GM12864 (cell line): ENCODE data around the gene PLK1.
A peak's percentile ranks its signal among the peaks of the same experiment; 100 is the strongest.

Experiments used
- DNase-seq: peaks from one replicate; pipeline ENCODE4 v3.0.0-alpha.2; 2011; ENCODE audit warnings: low read depth
- H3K4me3 ChIP-seq: 2 replicates; pipeline ENCODE4 v1.5.1; 2011; ENCODE audit warnings: mild to moderate bottlenecking, low read depth, low read length, control low read depth
- CTCF ChIP-seq: IDR thresholded peaks from 2 replicates; pipeline ENCODE4 v1.5.1; 2011; ENCODE audit warnings: low read depth, mild to moderate bottlenecking, moderate library complexity, low read length, control low read depth, inconsistent platforms; ENCODE audit errors: missing control alignments

Gene PLK1

GRCh38 chr16:23679986-23680336 lies 1.3 kb downstream of the PLK1 start:
- TF ChIP-seq CTCF: no peak

GRCh38 chr16:23682181-23682580 lies 3.5 kb downstream of the PLK1 start:
- H3K4me3 ChIP-seq: no peak overlapping the region
- no peak for DNase-seq
- no peak for TF ChIP-seq CTCF

More at GRCh38 chr16:23679986-23680336, 1.3 kb downstream of the PLK1 start:
- peak overlapping the region; percentile 82 for H3K4me3 ChIP-seq
- DNase-seq: no peak

- TF ChIP-seq CTCF: no peak
- no peak for DNase-seq
- H3K4me3 ChIP-seq: no peak overlapping the region
These were observed 4.8 kb downstream of the PLK1 start for GRCh38 chr16:23683487-23683886.

- TF ChIP-seq CTCF: no peak
- DNase-seq: no peak
- no peak overlapping the region for H3K4me3 ChIP-seq
These were observed 8.5 kb downstream of the PLK1 start for GRCh38 chr16:23687034-23687808.

GRCh38 chr16:23689442-23690187 lies 10.9 kb downstream of the PLK1 start:
- H3K4me3 ChIP-seq: no peak overlapping the region
- TF ChIP-seq CTCF: no peak
- no peak for DNase-seq

- TF ChIP-seq CTCF: no peak
- no peak overlapping the region for H3K4me3 ChIP-seq
- no peak for DNase-seq
These were observed 12.2 kb downstream of the PLK1 start for GRCh38 chr16:23690771-23691482.
